Liver (tissue), 3 donors: ENCODE results near the gene RAB17.

ENCODE experiments used
- ATF3 ChIP-seq: IDR thresholded peaks from 2 replicates; pipeline ENCODE4 v1.6.1; 2016; ENCODE audit warnings: antibody characterized with exemption
- CTCF ChIP-seq: fragments of 150-350 bp; IDR thresholded peaks from 2 replicates; pipeline ENCODE4 v1.5.1; 2017; ENCODE audit warnings: improper control_type of control experiment, low read depth, low read length; ENCODE audit not compliant: missing input control
- EGR1 ChIP-seq, 2 donors: IDR thresholded peaks; 2 replicates each; pipeline ENCODE4 v1.6.1; 2016 to 2018; ENCODE audit warnings: antibody characterized with exemption in 2 of 2, low read depth in 2 of 2
- FOXA1 ChIP-seq: IDR thresholded peaks from 2 replicates; pipeline ENCODE4 v1.6.1; 2016; ENCODE audit warnings: antibody characterized with exemption
- GABPA ChIP-seq, 2 donors: IDR thresholded peaks in 1 of 2; conservative IDR thresholded peaks in 1 of 2; 2 replicates each; pipeline ENCODE4 v1.6.1; 2016; ENCODE audit warnings: antibody characterized with exemption in 2 of 2, mild to moderate bottlenecking in 1 of 2, moderate library complexity in 1 of 2
- MAX ChIP-seq: IDR thresholded peaks from 2 replicates; pipeline ENCODE4 v1.6.1; 2016; ENCODE audit warnings: antibody characterized with exemption
- NR2F2 ChIP-seq: IDR thresholded peaks from 2 replicates; pipeline ENCODE4 v1.6.1; 2016; ENCODE audit warnings: antibody characterized with exemption
- RAD21 ChIP-seq, 2 donors: IDR thresholded peaks; 2 replicates each; pipeline ENCODE4 v1.6.1; 2016; ENCODE audit warnings: antibody characterized with exemption in 2 of 2, mild to moderate bottlenecking in 2 of 2
- REST ChIP-seq: IDR thresholded peaks from 2 replicates; pipeline ENCODE4 v1.6.1; 2016; ENCODE audit warnings: antibody characterized with exemption, mild to moderate bottlenecking
- RXRA ChIP-seq, 2 donors: IDR thresholded peaks; 2 replicates each; pipeline ENCODE4 v1.6.1; 2017 to 2018; ENCODE audit warnings: antibody characterized with exemption in 2 of 2, mild to moderate bottlenecking in 1 of 2
- SP1 ChIP-seq: IDR thresholded peaks from 2 replicates; pipeline ENCODE4 v1.6.1; 2018; ENCODE audit warnings: antibody characterized with exemption, mild to moderate bottlenecking
- TAF1 ChIP-seq: conservative IDR thresholded peaks from 2 replicates; pipeline ENCODE4 v1.6.1; 2016; ENCODE audit warnings: antibody characterized with exemption, mild to moderate bottlenecking
- YY1 ChIP-seq: IDR thresholded peaks from 2 replicates; pipeline ENCODE4 v1.6.1; 2016; ENCODE audit warnings: antibody characterized with exemption, mild to moderate bottlenecking
- ZBTB33 ChIP-seq: IDR thresholded peaks from 2 replicates; pipeline ENCODE4 v1.6.1; 2016; ENCODE audit warnings: antibody characterized with exemption
- donor health status: healthy.
- donor health status: healthy.

GRCh38 chr2:237547841-237548416 is 42.6 kb downstream of the RAB17 start:
- TF ChIP-seq CTCF (no peak), MAX (no peak), ATF3 (no peak), FOXA1 (no peak), RXRA (IDR thresholded peaks at IDR 0.05) (no peak), TAF1 (no peak), REST (peak; percentile 91), NR2F2 (no peak), EGR1 (IDR thresholded peaks at IDR 0.05; ENCODE audit: low read depth in 2 of 2) (no peak), ZBTB33 (peak; percentile 15), YY1 (peak; percentile 56), SP1 (peak; percentile 45), RAD21 (IDR thresholded peaks at IDR 0.05) (peak in 1 of 2 donors; percentile 13), GABPA (IDR thresholded peaks at IDR 0.05 in 1 of 2, conservative IDR thresholded peaks at IDR 0.05 in 1 of 2) (no peak)
